Measurements from ENCODE around the gene KIDINS220.

The KIDINS220 gene

DNA sequence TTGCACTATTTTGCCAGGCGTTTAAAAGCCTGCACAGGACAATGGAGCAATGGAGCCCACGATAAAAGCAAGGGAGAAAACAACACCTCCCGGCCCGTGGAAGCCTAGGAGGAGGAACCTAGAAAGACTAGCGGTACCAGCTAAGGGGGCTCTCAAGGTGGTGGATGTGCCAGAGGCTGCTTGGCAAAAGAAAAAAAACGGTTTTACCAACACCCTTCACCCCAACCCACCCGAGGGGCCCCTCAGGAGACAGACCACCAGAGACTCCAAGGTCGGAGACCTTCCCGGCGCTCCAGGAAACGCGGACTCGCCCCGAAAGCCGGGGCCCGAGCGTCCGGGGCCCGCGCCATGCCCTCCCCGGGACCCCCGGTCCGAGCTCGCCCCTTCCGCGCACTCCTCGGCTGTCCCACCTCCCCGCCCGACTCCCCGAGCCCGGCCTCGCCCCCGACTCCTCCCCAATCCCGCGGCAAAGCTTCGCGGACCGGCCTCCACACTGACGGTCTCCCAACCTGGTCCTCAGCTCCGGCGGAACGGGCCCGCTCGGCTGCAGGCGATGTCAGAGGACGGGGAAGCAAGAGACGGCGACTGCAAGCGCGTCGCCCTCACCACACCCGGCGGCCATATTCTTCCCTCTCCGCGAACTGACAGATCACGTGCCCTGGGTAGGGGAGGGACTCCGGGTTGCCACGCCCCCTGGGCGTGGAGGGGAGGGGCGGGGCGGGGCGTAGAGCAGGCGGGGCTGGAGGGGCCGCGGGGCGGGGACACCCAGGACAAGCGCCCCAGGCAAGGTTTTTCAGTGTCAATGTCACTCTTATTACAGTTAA, at the start of gene KIDINS220:
TSS of gene KIDINS220 (minus strand) at position 643 of the 824 bp plus-strand sequence. CDS start 10,520 bp downstream, outside the sequence.
- DNase-seq: peak; percentile 80 to 92 (median 84)

DNA sequence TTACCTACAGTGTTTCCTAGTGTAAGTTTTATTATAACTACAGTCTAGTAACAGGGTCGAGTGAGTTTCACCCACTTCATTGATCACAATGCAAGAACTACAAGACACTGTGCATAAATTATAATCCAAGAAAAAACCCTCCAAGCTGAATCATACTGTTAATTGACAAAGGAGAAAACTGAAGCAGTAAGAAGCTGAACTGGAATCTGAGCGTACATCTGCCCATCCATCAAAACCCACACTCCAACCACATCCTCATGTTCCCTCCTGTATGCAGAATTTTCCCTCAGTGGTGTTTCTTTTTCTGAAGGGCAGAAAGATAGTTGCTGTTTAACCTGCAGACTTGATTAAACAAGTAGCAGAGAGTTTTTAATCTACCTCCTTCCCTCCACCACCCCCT, 49.5 kb upstream of the KIDINS220 start:
- DNase-seq: no peak

DNA sequence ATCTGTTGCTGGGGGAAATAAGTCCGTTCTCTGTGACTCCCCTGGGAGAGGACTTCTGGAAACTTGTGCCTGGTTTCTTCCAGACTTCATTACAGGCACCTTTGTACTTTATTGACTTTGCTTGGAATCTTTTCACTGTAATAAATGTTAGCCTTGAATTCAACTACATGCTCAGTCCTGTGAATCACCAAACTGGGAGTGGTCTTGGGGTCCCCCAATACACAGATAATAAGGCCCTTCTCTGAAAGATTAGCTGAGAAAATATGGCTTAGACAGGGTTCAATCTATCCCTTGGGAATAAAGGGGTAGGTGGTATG, 48.7 kb upstream of the KIDINS220 start:
- DNase-seq: no peak

DNA sequence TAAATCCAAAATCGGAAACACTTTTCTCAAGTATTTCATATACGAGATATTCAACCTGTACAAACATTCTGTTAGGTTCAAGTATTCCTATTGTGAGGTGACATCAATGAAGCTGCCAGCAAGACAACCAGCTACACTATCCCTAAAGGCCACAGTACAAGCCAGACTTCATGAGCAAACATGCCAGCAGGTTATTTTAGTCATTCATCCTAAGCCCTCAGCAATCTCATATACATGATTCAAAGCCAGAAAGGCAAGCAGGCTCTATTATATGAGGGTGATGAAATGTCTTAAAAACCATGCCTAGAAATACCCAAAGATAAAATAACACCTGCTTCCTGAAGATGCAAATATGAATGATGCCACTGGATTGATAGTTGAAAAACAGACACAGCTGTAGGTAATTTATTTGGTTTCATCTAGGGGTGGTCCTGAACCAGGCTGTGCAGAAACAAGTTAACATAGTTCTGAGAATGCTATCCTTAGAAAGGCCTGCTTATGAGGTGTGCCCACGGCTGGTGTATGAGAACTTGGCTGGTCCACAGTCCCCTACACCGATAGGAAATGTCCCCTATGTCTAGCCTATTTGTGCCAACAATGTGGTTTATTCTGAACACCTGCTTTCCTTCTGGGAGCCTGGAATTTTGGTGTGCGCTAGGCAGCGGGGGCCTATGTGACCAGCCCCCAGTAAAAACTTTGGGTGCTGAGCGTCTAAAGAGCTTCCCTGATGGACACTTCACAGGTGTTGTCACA, 48.2 kb upstream of the KIDINS220 start:
- DNase-seq: no peak

DNA sequence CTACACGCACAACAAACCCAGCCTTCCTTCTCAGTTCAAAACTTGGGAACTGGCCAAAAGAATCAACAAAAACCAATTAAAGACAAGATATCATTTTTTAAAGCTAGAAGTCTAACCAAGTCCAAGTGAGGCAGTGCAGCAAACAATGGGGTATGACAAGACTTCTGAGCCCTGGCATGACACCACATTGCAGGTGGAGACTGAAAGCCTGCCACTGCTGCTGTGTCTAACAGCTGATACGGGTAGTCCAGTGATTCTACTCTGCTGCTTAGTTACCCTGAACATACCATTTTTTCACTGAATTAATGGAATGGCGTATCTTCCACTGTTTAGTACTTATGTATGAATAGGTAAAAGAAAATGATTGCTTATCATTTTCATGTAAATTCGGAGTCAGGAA, 47.4 kb upstream of the KIDINS220 start:
- DNase-seq: no peak

DNA sequence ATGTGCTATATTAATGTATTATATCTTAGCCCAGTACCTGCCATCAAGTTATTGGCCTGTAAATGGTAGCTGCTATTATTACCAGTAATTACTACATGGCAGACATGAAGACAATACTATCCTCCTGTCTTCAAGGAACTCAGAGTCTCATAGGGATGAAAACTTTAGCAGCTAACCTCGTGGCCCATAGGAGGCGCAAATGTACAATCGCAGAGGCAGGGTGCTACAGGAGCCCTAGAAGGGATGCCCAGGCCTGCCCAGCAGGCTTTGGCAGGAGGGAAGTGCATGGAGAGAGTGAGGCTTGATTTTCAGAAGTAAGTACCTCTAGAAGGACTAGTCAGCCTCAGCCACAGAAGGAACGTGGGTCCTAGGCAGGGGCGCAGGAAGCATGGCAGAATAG, 44.7 kb upstream of the KIDINS220 start:
- no peak for DNase-seq

DNA sequence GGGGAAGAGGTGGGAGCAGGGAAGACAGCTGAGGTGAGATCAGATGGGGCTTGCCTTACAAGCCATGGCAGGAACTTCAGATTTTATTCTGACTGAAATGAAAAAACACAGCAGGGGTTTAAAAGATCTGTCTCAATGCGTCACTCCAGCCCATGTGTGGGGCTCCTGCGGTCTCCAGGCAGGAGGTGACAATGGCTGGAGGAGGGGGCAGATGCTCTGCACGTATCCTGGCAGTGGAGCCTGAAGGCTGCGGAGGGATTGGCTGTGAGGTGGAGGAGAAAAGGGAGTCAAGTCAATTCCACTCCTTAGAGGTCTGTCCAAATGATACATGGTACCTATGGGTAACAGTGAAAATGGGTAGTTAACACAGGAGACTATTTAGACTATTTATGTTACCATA, 40.5 kb upstream of the KIDINS220 start:
- no peak for DNase-seq

DNA sequence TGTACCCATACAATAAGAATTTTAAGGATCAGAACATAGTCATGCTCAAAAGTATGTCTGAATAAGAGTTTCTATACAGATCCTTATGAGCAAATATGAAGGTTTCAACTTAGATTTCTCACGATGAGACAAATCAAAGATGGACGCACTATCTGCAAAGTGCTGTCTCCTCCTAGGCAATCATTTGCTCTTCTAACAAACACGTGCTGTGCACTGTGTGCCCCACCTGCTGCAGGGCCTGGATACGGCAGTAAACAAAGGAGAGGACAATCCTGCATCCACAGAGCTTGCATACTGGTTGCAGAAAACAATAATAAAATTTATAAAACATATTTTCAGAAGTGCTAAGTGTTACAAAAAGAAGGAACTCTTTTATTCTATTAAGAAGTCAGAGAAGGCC, 39.9 kb upstream of the KIDINS220 start:
- DNase-seq: no peak

DNA sequence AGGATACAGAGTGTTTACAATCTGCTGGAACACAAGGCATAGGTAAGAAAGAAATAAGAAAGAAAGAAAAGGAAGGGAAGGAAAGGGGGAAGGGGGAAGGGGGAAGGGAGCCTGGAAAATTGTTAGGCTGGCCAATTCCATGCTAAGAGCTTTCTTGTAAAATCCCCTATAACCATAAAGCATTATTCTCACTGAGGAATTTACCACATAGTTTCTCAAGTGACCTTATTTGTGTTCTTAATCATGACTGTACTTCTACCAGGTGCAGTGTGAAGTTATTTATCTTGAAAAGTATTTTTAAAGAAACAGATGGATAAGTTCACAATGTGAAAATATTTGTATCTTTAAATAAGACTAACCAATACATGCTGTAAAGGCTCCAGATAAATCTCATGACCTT, 39.2 kb upstream of the KIDINS220 start:
- DNase-seq: no peak

DNA sequence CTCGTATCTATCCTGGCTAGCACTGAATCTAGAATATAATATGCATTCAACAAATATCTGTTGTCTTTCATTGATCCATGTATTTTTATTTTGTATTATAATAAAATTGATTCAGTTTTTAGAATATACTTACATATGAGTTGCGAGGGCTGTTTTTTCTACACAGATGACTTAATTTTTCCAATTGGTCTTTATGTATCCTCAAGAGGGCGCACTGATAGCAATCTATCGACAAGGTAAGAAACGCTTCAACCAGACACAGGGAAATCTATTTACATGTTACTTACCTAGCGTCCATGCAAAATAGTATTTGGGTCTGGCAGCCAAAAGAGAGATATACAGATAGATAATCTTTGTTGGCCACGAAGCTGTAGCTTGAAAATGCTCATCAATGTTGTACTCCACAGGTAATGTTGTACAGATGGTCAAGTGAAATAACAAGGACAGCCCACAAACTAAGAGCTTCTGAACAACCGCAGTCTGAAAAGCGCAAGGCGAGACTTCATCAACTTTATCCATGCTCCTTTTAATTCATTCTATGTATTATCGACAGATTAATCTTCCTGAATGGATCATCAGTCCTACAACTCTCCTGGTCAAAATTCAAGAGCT, 35.5 kb upstream of the KIDINS220 start:
- DNase-seq: no peak

DNA sequence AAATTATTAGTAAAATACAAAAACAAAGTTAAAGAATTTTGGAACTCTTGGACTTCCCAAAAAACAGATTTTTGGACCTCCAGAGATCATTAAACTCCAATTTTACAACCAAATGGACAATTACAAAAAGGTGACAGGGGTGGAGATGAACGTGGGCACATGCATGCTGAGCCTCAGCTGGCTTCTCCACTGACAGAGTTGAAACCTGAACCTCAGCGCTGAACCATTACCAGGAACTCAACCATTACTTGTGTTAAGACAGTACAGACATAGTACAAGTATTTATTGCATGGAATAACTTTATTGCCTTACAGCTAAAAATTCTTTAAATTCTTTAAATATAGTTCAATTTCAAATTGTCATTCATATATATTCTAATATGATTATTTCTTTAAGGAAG, 33.0 kb upstream of the KIDINS220 start:
- DNase-seq: no peak

DNA sequence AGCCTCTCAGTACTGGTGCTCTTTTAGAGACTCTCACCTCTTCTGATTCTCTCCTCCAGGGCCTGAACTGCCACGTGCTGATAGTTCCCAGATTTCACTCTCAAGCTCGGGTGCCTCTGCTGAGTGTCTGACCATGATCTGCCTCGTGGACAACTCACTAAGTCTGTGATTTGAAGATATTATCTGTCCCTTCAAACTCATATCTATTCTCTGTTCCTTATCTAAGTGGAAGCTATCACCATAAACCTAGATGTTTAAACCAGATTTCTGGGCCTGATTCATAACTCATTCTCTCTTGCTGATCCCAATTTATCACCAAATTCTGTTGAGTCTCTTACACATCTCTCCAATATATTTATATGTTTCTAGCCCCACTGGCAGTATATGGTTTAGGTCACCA, 29.9 kb upstream of the KIDINS220 start:
- no peak for DNase-seq

DNA sequence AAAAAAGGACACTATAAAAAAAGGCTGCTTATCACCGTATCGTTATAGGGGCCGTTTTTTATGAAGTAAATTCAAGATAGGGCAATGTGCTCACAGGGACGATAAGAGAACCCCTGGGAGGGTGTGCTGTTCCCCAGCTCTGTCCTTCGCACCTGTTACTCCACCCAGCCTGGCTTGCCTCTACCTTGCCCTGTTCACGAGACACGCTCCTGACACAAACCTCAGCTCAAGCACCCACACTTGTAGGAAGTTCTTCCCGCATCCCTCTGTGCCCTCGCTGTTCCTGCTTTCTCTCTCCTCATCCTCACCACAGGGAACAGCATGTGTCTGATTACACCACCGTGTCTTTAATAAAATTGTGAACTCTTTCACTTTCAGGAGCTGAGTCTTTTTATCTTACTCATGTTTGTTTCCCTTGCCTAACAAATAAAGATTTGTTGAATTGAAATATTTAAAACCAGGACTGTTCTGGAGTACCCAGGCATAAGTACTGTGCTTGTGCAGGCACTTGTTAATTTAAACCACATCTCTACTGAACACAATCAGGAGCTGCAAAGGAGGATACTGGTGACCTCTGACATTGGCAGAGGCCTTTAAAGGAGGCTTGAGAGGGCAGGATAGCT, 26.0 kb upstream of the KIDINS220 start:
- DNase-seq: no peak

DNA sequence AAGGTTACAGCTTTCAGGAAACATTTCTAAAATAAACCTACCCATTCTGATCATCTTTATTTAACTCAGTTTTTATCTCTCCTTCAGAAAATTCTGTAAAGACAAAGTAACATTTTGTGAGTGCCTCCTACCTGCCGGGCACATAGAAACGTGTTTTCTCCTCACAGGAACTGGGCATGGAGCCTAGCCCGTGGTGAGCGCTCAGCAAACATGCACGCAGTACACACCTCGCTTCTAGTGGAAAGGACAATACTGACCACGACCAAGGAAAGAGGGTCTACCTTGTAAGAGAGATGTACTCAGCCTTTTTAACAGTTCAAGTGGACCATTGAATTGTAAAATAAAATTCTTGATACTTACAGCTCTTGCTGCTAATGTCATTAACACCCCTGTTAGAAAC, 24.8 kb upstream of the KIDINS220 start:
- no peak for DNase-seq

DNA sequence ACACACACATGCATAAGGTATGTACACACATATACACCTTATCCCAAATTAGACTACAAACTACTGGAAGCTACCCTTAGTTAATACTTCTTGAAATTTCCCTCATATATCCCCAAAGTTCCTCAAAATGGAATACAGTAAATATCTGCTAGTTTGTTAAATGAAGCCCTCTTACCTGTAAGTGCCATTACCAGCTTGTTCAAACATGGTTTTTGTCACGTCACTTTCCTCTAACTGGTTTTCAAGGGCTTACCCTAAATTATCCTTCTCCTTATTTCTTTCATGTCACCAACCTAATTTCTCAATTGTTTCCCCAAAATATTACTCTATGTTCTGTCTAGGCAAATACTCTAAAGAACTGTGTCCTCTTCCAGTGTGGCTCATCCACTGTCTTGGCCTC, 24.4 kb upstream of the KIDINS220 start:
- DNase-seq: no peak

DNA sequence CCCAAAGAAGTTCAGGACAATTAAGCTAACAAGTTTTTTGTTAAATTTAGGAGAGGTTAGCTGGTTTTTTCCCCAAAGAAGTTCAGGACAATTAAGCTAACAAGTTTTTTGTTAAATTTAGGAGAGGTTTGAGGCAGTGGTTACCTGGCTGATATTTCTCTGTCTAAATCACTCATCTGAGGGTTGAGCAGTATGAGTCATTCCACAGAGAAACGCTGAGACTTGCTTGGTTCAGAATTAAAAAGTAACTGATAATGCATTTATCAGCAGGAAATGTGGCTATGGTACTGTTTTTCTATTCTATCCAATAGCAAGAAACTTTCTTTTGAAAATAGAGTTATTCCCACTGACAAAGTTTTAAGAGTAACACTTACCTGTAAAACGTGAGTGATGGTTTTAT, 22.8 kb upstream of the KIDINS220 start:
- DNase-seq: no peak

DNA sequence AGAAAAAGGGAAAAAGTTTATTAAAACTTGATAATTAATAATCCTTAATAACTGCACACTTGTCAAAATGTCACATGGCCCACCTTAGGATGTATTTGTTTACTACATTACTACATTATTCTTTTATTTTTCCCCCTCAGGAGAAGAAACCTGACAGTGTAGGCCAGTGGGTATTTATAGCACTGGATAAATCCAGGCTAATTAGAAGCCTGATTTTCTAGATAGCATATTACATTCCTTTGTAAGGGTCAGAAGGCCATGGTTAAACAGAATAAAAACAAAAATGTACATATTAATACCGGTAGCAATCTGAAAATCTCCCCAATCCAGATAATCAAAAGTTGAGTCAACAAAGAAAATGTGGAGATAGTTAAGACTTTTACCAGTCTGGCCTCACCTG, 21.5 kb upstream of the KIDINS220 start:
- DNase-seq: no peak

DNA sequence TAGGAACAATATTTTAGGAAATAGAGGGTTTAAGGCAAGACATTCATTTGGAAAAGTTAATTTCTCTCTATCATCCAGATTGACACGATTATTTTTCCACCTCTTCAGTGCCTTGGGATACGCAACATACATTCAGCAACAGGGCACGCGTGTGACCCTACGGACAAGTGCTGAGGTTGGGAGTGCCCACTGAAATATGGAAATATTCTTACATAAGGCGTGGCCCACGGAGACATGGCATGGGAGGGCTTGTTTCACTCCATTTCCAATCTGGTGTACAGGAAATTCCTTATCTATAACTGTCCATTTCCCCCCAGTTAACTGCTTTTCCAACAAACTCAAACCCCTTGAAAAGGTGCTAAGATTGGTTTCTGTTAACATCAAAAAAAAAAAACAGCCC, 20.9 kb upstream of the KIDINS220 start:
- DNase-seq: no peak

DNA sequence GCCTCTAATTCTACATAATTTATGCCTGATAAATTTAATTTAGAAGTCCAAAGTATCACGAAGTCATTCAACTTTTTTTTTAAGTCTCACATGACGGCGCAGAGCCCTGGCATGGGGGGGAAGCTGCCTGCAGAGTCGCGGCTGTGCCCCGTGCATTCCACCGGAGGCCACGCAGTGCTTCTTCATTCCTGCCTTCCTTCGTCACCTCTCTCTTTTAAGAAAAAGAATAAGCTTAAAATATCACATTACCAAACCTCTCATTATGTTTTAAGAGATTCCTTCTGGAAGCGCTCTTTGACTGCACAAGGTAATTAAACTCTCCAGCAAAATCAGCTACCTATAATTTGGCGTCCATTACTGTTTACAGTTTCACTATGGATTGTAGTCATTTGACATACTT, 20.3 kb upstream of the KIDINS220 start:
- no peak for DNase-seq

DNA sequence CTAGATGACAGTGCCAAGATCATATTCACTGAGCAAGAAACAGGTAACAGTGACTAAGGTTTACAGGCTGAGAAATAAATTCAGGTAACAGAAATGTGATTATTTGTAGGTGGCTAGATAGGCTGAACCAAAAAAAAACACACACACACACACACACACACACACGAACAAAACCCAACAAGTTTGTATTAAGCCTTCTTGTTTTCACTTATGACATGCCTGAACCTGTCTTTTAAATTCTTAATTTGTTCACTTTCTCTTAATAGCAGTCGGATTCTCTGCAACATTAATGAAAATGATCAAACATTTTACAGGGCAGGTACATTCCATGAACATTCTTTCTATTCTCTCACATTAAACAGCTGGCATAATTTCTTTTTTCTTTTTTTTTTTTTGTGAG, 18.8 kb upstream of the KIDINS220 start:
- no peak for DNase-seq

DNA sequence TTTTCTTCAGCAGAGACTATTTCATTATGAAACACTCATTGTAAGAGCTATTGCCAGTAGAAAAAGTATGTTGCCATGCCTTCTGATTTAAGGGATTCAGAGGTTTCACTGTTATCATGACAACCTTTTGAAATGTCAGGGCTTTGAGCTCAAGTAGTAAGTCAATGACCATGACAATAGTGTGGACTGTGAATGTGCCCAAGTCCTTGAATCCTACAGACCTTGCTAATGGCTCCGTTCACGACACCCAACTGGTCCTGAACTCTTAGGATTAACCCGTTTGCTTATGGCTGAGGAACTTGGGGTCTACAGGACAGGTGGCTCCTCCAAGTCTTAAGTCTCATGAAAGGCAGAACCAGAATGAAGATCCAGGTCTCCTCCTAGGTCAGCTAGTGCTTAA, 17.6 kb upstream of the KIDINS220 start:
- DNase-seq: no peak

DNA sequence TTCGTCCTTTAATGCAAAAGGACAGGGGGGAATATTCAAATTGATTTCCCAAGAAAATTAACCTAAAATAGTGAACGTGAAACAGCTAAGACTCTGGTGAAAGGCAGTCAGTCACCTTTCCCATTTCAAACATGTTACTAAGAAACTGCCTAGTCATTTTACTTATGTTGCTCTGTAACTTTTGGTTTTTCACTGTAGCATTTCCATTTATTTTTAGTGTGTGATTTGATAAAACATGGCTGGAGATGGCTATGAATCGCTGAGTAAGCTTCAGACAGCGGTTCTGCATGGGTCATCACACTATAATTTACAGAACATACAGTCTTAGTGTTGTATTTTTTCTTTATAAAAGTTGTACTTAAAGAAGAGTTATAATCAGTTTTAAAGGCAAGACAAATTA, 16.0 kb upstream of the KIDINS220 start:
- DNase-seq: no peak

DNA sequence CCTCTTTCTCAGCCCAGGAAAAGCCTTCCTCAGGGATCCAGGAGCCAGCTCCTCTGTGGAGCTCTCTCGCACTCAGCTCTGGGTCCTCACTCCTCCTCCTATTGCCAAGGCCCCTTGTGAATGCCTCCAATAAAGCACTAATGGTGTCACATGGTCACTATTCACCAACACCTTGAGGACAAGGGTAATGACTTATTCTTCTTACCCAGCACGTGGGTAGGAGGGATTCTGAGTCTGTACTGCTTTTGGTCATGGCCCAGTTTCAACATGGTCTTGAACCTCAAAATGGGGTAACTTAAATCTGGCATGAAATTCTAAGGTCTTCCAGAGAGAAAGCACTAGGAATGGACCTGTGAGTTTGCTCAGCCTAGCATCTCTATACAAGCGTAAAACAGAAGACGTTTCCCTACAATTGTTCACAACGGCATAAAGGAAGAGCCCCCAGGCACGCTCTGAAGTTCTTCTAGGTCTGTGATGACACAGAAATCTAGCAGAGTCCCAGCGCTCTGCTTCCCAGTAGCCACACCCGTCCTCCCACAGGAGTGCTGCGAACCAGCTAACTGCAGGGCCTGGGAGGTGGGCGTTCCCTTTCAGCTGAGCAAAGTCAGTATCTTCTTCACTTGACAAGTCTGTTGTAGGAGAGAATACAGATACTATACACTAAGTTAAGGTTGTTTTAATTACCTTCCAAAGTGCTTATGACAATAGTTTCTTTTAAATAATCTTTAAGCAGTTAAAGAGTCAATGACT, 14.6 kb upstream of the KIDINS220 start:
- no peak for DNase-seq

Measured in stimulated activated naive CD4-positive, alpha-beta T cell (primary cell).